ENCODE results near the gene AK1. TPM values are rescaled to one million over a fixed set of nuclear protein-coding genes. Genes with fewer than 3 reads are reported as not detected.
A peak's percentile ranks its signal among the peaks of the same experiment; 100 is the strongest.

Gene AK1, protein sequence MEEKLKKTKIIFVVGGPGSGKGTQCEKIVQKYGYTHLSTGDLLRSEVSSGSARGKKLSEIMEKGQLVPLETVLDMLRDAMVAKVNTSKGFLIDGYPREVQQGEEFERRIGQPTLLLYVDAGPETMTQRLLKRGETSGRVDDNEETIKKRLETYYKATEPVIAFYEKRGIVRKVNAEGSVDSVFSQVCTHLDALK
- total RNA-seq (6.6 TPM), polyA plus RNA-seq (66.2 TPM)
- long read RNA-seq, donor 1, result 0 reads
- long read RNA-seq, donor 2, result 0 reads
- long read RNA-seq, donor 3, partial matches to known transcripts, result 0 of 2 reads
- long read RNA-seq, donor 3, other reads (novel, unspliced or antisense), result 0 of 2 reads
- long read RNA-seq, donor 4, result 0 reads
- long read RNA-seq, donor 5, transcript AK1-203 (7 exons, 2,266 nt), result major isoform, 6 of 6 reads
- long read RNA-seq, donor 5, partial matches to known transcripts, result 0 of 6 reads
- long read RNA-seq, donor 5, other reads (novel, unspliced or antisense), result 0 of 6 reads
- long read RNA-seq, donor 6, transcript AK1-203 (7 exons, 2,266 nt), result major isoform, 5 of 5 reads
- long read RNA-seq, donor 6, partial matches to known transcripts, result 0 of 5 reads
- long read RNA-seq, donor 6, other reads (novel, unspliced or antisense), result 0 of 5 reads
- long read RNA-seq, donor 7, partial matches to known transcripts, result 0 of 2 reads
- long read RNA-seq, donor 7, other reads (novel, unspliced or antisense), result 0 of 2 reads
- long read RNA-seq, donor 8, partial matches to known transcripts, result 0 of 4 reads
- long read RNA-seq, donor 8, other reads (novel, unspliced or antisense), result 0 of 4 reads
- long read RNA-seq, donor 9, result 0 reads
- long read RNA-seq, donor 10, result 0 reads

DNA sequence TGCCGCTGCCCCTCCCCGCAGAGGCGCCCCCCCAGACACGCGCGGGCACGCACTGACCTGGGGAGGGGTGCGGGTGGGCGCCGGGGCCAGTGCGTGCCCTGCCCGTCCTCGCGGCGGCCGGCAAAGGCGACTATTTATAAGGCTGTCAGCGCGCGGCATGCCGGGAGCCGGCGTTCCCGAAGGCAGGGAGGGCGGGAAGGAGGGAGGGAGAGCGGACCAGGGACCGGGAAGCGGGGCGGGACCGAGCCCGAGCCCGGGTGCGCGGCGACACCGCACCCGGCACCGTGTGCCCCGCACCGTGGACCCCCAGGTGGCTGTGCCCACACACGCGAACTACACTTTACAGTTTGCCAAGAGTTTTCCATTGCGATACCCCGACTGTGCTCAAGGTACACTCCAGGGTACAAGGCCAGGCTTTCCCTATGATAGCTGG lies at the start of gene AK1:
Gene AK1 (minus strand): TSS at position 110 of the 433 bp plus-strand sequence. CDS start 3,058 bp downstream, outside the sequence.
- 9% methylated on average over 44 of the region's 44 CpGs for WGBS
- Histone ChIP-seq H3K27ac (ENCODE audit: low read depth in 1 of 2, low read length in 1 of 2) (no peak within 1 kb of the TSS), H3K36me3 (ENCODE audit: control insufficient read depth in 2 of 2, insufficient read depth in 2 of 2, low read length in 1 of 2) (peaks cover 0 to 3% of the 10 kb centered on the region in 2 donors), H3K27me3 (ENCODE audit: control insufficient read depth in 2 of 2, insufficient read depth in 1 of 2, low read length in 1 of 2) (peaks cover 15 to 30% of the 10 kb centered on the region in 2 donors), H3K4me1 (ENCODE audit: control insufficient read depth in 2 of 2, insufficient read depth in 2 of 2, low read length in 2 of 2) (peaks cover under 1 to 7% of the 10 kb centered on the region in 2 donors), H3K9me3 (ENCODE audit: control insufficient read depth in 2 of 2, insufficient read depth in 1 of 2, low read length in 1 of 2) (no peaks in the 10 kb centered on the region), H3K4me3 (ENCODE audit: low read length in 2 of 2) (peak within 1 kb of the TSS in 1 of 2 donors; percentile 39)
- no peak for DNase-seq (ENCODE audit: low read depth in 6 of 9, low spot score in 9 of 9)

GRCh38 chr9:127926906-127927200 lies 49.4 kb upstream of the AK1 start:
- Histone ChIP-seq H3K27me3 (ENCODE audit: control insufficient read depth in 2 of 2, insufficient read depth in 1 of 2, low read length in 1 of 2) (peaks cover 44 to 98% of the 10 kb centered on the region in 2 donors), H3K27ac (ENCODE audit: low read depth in 1 of 2, low read length in 1 of 2) (no peak overlapping the region), H3K36me3 (ENCODE audit: control insufficient read depth in 2 of 2, insufficient read depth in 2 of 2, low read length in 1 of 2) (no peaks in the 10 kb centered on the region), H3K4me3 (ENCODE audit: low read length in 2 of 2) (peak overlapping the region in 1 of 2 donors; percentile 35), H3K9me3 (ENCODE audit: control insufficient read depth in 2 of 2, insufficient read depth in 1 of 2, low read length in 1 of 2) (peaks cover 0 to 30% of the 10 kb centered on the region in 2 donors), H3K4me1 (ENCODE audit: control insufficient read depth in 2 of 2, insufficient read depth in 2 of 2, low read length in 2 of 2) (peaks cover 17 to 40% of the 10 kb centered on the region in 2 donors)
- WGBS, result 13% methylated on average over 19 of the region's 19 CpGs
- no peak for DNase-seq (ENCODE audit: low read depth in 6 of 9, low spot score in 9 of 9)

DNA sequence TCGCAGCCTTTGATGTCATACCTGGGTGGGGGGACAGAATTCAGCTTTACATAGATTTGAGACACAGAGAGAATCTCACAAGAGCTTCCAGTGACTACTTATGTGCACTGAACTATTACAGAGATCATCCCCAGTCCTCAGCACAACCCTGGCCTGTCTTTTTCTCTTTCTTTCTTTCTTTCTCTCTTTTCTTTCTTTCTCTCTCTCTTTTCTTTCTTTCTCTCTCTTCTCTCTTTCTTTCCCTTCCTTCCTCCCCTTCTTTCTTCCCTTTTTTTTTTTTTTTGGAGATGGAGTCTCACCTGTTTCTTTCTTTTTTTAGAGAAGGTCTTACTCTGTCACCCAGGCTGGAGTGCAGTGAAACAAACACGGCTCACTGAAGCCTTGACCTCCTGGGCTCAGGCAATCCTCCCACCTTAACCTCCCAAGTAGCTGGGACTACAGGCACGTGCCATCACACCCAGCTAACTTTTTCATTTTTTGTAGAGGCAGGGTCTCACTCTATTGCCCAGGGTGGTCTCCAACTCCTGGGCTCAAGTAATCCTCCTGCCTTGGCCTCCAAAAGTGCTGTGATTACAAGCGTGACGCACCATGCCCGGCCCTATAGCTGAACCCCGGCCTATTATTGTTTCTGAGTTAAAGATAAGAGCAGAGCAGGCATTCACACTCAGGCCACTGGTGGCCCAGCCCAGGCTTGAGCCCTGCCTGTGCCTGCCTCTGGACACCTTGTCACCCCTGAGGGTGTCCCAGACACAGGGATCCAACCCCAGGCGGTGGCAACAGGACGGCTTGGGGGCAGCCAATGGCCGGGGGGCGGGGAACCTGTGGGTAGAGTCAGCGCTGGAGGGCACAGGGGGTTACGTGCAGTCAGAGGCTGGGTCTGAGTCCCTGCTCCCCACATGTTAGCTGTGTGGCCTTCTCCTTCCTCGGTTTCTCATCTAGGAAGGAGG lies 48.8 kb upstream of the AK1 start:
- H3K27me3 ChIP-seq (ENCODE audit: control insufficient read depth in 2 of 2, insufficient read depth in 1 of 2, low read length in 1 of 2), result peaks cover 46 to 94% of the 10 kb centered on the region in 2 donors
- no peak overlapping the region for H3K27ac ChIP-seq (ENCODE audit: low read depth in 1 of 2, low read length in 1 of 2)
- H3K9me3 ChIP-seq (ENCODE audit: control insufficient read depth in 2 of 2, insufficient read depth in 1 of 2, low read length in 1 of 2), result peaks cover 0 to 30% of the 10 kb centered on the region in 2 donors
- DNase-seq (ENCODE audit: low read depth in 6 of 9, low spot score in 9 of 9), result no peak
- H3K4me3 ChIP-seq (ENCODE audit: low read length in 2 of 2), result no peak overlapping the region
- H3K36me3 ChIP-seq (ENCODE audit: control insufficient read depth in 2 of 2, insufficient read depth in 2 of 2, low read length in 1 of 2), result no peaks in the 10 kb centered on the region
- WGBS, result 80% methylated on average over 14 of the region's 14 CpGs
- H3K4me1 ChIP-seq (ENCODE audit: control insufficient read depth in 2 of 2, insufficient read depth in 2 of 2, low read length in 2 of 2), result peaks cover 21 to 41% of the 10 kb centered on the region in 2 donors

DNA sequence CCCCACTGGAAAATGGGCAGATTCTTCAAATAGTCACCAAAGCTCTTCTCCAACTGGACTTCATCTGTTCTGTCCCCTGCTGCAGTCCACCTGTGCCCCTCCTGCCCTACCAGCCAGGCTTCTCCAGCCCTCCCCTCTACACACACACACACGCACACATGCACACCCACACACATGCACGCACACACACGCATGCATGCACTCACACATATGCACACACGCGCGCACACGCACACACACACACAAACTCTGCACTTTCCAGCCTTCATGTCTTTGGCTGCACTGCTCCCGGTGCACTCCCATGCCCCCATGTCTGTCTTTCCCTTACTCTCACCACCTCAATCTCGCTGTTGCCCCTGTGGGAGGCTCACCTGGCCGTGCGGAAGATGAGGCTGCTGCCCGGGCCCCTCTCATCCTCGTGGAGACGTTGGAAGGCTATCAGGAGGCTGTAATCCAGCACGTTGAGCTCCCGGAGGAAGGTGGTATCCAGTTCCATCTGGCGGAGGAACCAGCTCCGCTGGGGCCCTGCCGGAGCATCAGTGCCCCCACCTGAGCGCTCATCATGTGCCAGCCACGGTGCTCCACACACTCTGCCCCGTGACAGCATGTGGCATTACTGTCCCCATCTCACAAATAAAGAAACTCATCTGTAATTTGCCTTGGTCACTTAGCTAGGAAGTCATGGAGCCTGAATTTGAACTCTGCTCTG lies 47.4 kb upstream of the AK1 start:
- peaks cover 10 to 30% of the 10 kb centered on the region in 2 donors for H3K4me1 ChIP-seq (ENCODE audit: control insufficient read depth in 2 of 2, insufficient read depth in 2 of 2, low read length in 2 of 2)
- 94% methylated on average over 22 of the region's 22 CpGs for WGBS
- H3K36me3 ChIP-seq (ENCODE audit: control insufficient read depth in 2 of 2, insufficient read depth in 2 of 2, low read length in 1 of 2), result no peaks in the 10 kb centered on the region
- H3K4me3 ChIP-seq (ENCODE audit: low read length in 2 of 2), result no peak overlapping the region
- peaks cover 38 to 81% of the 10 kb centered on the region in 2 donors for H3K27me3 ChIP-seq (ENCODE audit: control insufficient read depth in 2 of 2, insufficient read depth in 1 of 2, low read length in 1 of 2)
- peaks cover 0 to 30% of the 10 kb centered on the region in 2 donors for H3K9me3 ChIP-seq (ENCODE audit: control insufficient read depth in 2 of 2, insufficient read depth in 1 of 2, low read length in 1 of 2)
- no peak for DNase-seq (ENCODE audit: low read depth in 6 of 9, low spot score in 9 of 9)
- H3K27ac ChIP-seq (ENCODE audit: low read depth in 1 of 2, low read length in 1 of 2), result no peak overlapping the region

GRCh38 chr9:127923771-127924170 lies 46.3 kb upstream of the AK1 start:
- WGBS, result 92% methylated on average over 8 of the region's 8 CpGs
- Histone ChIP-seq H3K27ac (ENCODE audit: low read depth in 1 of 2, low read length in 1 of 2) (no peak overlapping the region), H3K4me3 (ENCODE audit: low read length in 2 of 2) (no peak overlapping the region), H3K4me1 (ENCODE audit: control insufficient read depth in 2 of 2, insufficient read depth in 2 of 2, low read length in 2 of 2) (peaks cover 10 to 32% of the 10 kb centered on the region in 2 donors), H3K36me3 (ENCODE audit: control insufficient read depth in 2 of 2, insufficient read depth in 2 of 2, low read length in 1 of 2) (no peaks in the 10 kb centered on the region), H3K9me3 (ENCODE audit: control insufficient read depth in 2 of 2, insufficient read depth in 1 of 2, low read length in 1 of 2) (peaks cover 0 to 24% of the 10 kb centered on the region in 2 donors), H3K27me3 (ENCODE audit: control insufficient read depth in 2 of 2, insufficient read depth in 1 of 2, low read length in 1 of 2) (peaks cover 37 to 70% of the 10 kb centered on the region in 2 donors)
- no peak for DNase-seq (ENCODE audit: low read depth in 6 of 9, low spot score in 9 of 9)

GRCh38 chr9:127923046-127923445 lies 45.6 kb upstream of the AK1 start:
- 80% methylated on average over 6 of the region's 6 CpGs for WGBS
- no peak overlapping the region for H3K4me3 ChIP-seq (ENCODE audit: low read length in 2 of 2)

DNA sequence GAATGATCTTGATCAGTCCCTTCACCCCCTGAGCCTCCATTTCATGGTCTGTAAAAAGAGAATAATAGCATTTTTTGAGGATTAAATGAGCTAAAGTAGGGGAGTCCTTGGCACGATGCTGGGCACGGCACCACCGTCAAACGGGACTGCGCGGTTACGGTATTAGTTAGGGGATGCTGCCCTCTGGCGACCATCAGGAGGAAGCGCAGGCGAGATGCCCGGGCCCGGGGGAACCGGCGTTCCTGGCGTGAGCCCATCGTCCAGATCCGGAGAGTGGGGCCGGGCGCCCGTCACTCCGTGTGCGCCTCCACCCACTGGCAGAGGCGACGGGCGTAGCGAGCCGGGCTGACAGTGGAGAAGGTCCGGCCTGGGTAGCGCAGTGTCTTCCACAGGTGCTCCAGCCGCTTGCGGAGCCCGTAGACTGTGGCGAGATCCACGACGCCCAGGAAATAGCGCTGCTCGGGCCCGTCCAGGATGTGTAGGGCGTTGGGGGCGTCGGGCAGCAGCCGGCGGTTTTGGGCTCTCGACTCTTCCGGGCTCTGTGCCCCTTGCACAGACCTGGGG lies 44.2 kb upstream of the AK1 start:
- peak in 2 of 9 donors; percentile 72 to 81 for DNase-seq (ENCODE audit: low read depth in 6 of 9, low spot score in 9 of 9)
- no peak overlapping the region for H3K27ac ChIP-seq (ENCODE audit: low read depth in 1 of 2, low read length in 1 of 2)
- H3K36me3 ChIP-seq (ENCODE audit: control insufficient read depth in 2 of 2, insufficient read depth in 2 of 2, low read length in 1 of 2), result no peaks in the 10 kb centered on the region
- peaks cover 16 to 48% of the 10 kb centered on the region in 2 donors for H3K27me3 ChIP-seq (ENCODE audit: control insufficient read depth in 2 of 2, insufficient read depth in 1 of 2, low read length in 1 of 2)
- H3K9me3 ChIP-seq (ENCODE audit: control insufficient read depth in 2 of 2, insufficient read depth in 1 of 2, low read length in 1 of 2), result peaks cover 0 to 8% of the 10 kb centered on the region in 2 donors
- peaks cover 17 to 34% of the 10 kb centered on the region in 2 donors for H3K4me1 ChIP-seq (ENCODE audit: control insufficient read depth in 2 of 2, insufficient read depth in 2 of 2, low read length in 2 of 2)
- 12% methylated on average over 45 of the region's 45 CpGs for WGBS
- peak overlapping the region in 1 of 2 donors; percentile 22 for H3K4me3 ChIP-seq (ENCODE audit: low read length in 2 of 2)

More at GRCh38 chr9:127923046-127923445, 45.6 kb upstream of the AK1 start:
- DNase-seq (ENCODE audit: low read depth in 6 of 9, low spot score in 9 of 9), result no peak
- H3K36me3 ChIP-seq (ENCODE audit: control insufficient read depth in 2 of 2, insufficient read depth in 2 of 2, low read length in 1 of 2), result no peaks in the 10 kb centered on the region
- H3K4me1 ChIP-seq (ENCODE audit: control insufficient read depth in 2 of 2, insufficient read depth in 2 of 2, low read length in 2 of 2), result peaks cover 11 to 35% of the 10 kb centered on the region in 2 donors
- peaks cover 30 to 62% of the 10 kb centered on the region in 2 donors for H3K27me3 ChIP-seq (ENCODE audit: control insufficient read depth in 2 of 2, insufficient read depth in 1 of 2, low read length in 1 of 2)
- no peak overlapping the region for H3K27ac ChIP-seq (ENCODE audit: low read depth in 1 of 2, low read length in 1 of 2)
- H3K9me3 ChIP-seq (ENCODE audit: control insufficient read depth in 2 of 2, insufficient read depth in 1 of 2, low read length in 1 of 2), result peaks cover 0 to 20% of the 10 kb centered on the region in 2 donors

DNA sequence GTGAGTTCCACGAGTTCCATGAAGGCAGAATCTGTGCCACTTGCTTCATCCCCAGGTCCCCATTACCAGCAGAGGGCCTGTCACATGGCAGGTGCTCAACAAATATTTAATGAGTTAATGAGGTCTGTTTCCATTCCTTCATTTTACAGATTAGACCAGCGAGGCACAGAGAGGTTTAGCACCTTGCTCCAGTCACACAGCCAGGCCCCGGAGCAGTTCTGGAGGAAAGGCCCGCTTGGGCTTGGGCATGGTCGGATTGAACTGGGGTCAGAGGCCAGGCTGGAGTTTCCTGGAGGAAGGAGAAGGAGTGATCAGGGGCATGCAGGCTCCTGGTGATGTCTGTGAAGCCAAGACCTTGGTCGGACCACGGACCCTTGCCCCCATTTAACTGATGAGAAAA lies 43.3 kb upstream of the AK1 start:
- Histone ChIP-seq H3K4me1 (ENCODE audit: control insufficient read depth in 2 of 2, insufficient read depth in 2 of 2, low read length in 2 of 2) (peaks cover 21 to 39% of the 10 kb centered on the region in 2 donors), H3K36me3 (ENCODE audit: control insufficient read depth in 2 of 2, insufficient read depth in 2 of 2, low read length in 1 of 2) (no peaks in the 10 kb centered on the region), H3K4me3 (ENCODE audit: low read length in 2 of 2) (no peak overlapping the region), H3K9me3 (ENCODE audit: control insufficient read depth in 2 of 2, insufficient read depth in 1 of 2, low read length in 1 of 2) (peaks cover 0 to 4% of the 10 kb centered on the region in 2 donors), H3K27me3 (ENCODE audit: control insufficient read depth in 2 of 2, insufficient read depth in 1 of 2, low read length in 1 of 2) (peaks cover 9 to 40% of the 10 kb centered on the region in 2 donors), H3K27ac (ENCODE audit: low read depth in 1 of 2, low read length in 1 of 2) (no peak overlapping the region)
- no peak for DNase-seq (ENCODE audit: low read depth in 6 of 9, low spot score in 9 of 9)
- WGBS, result 96% methylated on average over 7 of the region's 7 CpGs
